GM13977 (cell line): ENCODE measurements around the gene KCNAB3.
A peak's percentile ranks its signal among the peaks of the same experiment; 100 is the strongest.

Source experiments
- DNase-seq: peaks from one replicate; pipeline ENCODE4 v3.0.0; 2012; ENCODE audit warnings: low spot score
- CTCF ChIP-seq: IDR thresholded peaks from 2 replicates; pipeline ENCODE4 v1.5.1; 2012; ENCODE audit warnings: mild to moderate bottlenecking, control low read depth; ENCODE audit not compliant: insufficient read depth; ENCODE audit errors: extremely low read depth, missing control alignments
- in situ Hi-C: fragments of 300-500 bp; cut with MboI; formaldehyde crosslinking; loops from one replicate; pipeline ENCODE4 v1.12.0; 2022; ENCODE audit warnings: low sequenced_read_pairs, low pct_unique_long_range_greater_than_20kb, mixed read lengths, inconsistent platforms; ENCODE audit not compliant: unreplicated experiment

The KCNAB3 gene

GRCh38 chr17:7943291-7943690 lies 13.6 kb upstream of the KCNAB3 start:
- in situ Hi-C loops, result no loop called here
- no peak for DNase-seq
- no peak for TF ChIP-seq CTCF

- no peak for TF ChIP-seq CTCF
- no peak for DNase-seq
- in situ Hi-C loops, result no loop called here
Observed at GRCh38 chr17:7940743-7941142, 11.1 kb upstream of the KCNAB3 start.

- TF ChIP-seq CTCF, result no peak
- DNase-seq, result no peak
- in situ Hi-C loops, result no loop called here
Observed at GRCh38 chr17:7940034-7940433, 10.4 kb upstream of the KCNAB3 start.

GRCh38 chr17:7935859-7936258 lies 6.2 kb upstream of the KCNAB3 start:
- in situ Hi-C loops, result no loop called here
- TF ChIP-seq CTCF, result no peak
- DNase-seq, result no peak

- in situ Hi-C loops, result no loop called here
- peak; percentile 33 for TF ChIP-seq CTCF
- DNase-seq, result peak; percentile 66
Observed at GRCh38 chr17:7932949-7933348, 3.3 kb upstream of the KCNAB3 start.

GRCh38 chr17:7932483-7932891 lies 2.8 kb upstream of the KCNAB3 start:
- DNase-seq, result peak; percentile 60
- no peak for TF ChIP-seq CTCF
- in situ Hi-C loops, result no loop called here
